HepG2 (cell line): ENCODE measurements around the gene C1orf116. TPM values are rescaled to one million over a fixed set of nuclear protein-coding genes. Genes with fewer than 3 reads are reported as not detected.

Source experiments
- CAMTA2 ChIP-seq: sonication (generic); formaldehyde crosslinking; IDR thresholded peaks from 2 replicates; pipeline ENCODE4 v1.4.0; 2020; ENCODE audit warnings: mild to moderate bottlenecking, missing genetic modification reagents, borderline replicate concordance
- E2F2 ChIP-seq: sonication (generic); formaldehyde crosslinking; IDR thresholded peaks from 2 replicates; pipeline ENCODE4 v1.4.0; 2020; ENCODE audit warnings: missing genetic modification reagents, borderline replicate concordance
- E2F5 ChIP-seq: sonication (generic); formaldehyde crosslinking; conservative IDR thresholded peaks from 2 replicates; pipeline ENCODE4 v1.4.0; 2020; ENCODE audit warnings: missing genetic modification reagents
- FOXC1 ChIP-seq: sonication (generic); formaldehyde crosslinking; IDR thresholded peaks from 2 replicates; pipeline ENCODE4 v1.8.0; 2022; ENCODE audit warnings: mild to moderate bottlenecking, missing genetic modification reagents, borderline replicate concordance
- HMGXB4 ChIP-seq, 2 experiments: sonication (generic) in 1 of 2; formaldehyde crosslinking in 1 of 2; IDR thresholded peaks; 2 replicates each; pipeline versions ENCODE4 v1.4.0 to v1.6.1; 2018 to 2020; ENCODE audit warnings: missing genetic modification reagents in 2 of 2, borderline replicate concordance in 1 of 2, low read depth in 1 of 2, mild to moderate bottlenecking in 1 of 2, missing biosample characterization in 1 of 2
- JUNB ChIP-seq: sonication (generic); formaldehyde crosslinking; IDR thresholded peaks from 2 replicates; pipeline ENCODE4 v1.8.0; 2022; ENCODE audit warnings: missing genetic modification reagents, mild to moderate bottlenecking, borderline replicate concordance
- KDM5A ChIP-seq: fragments of 200-600 bp; sonication (generic); IDR thresholded peaks from 2 replicates; pipeline ENCODE4 v1.7.0; 2018; ENCODE audit warnings: antibody characterized with exemption, mild to moderate bottlenecking, low read length, borderline replicate concordance
- MBD4 ChIP-seq: IDR thresholded peaks from 2 replicates; pipeline ENCODE4 v1.6.1; 2012; ENCODE audit warnings: low read length, inconsistent platforms, borderline replicate concordance
- POLR2G ChIP-seq: fragments of 200-400 bp; formaldehyde crosslinking; IDR thresholded peaks from 2 replicates; pipeline ENCODE4 v1.6.1; 2018; ENCODE audit warnings: mild to moderate bottlenecking, low read depth, low read length, moderate library complexity
- PRPF4 ChIP-seq: fragments of 200-400 bp; formaldehyde crosslinking; IDR thresholded peaks from 2 replicates; pipeline ENCODE4 v1.6.1; 2016; ENCODE audit warnings: low read length, low read depth; ENCODE audit not compliant: poor library complexity, severe bottlenecking
- TAF1 ChIP-seq: sonication (generic); formaldehyde crosslinking; IDR thresholded peaks from 2 replicates; pipeline ENCODE4 v1.4.0; 2020; ENCODE audit warnings: missing genetic modification reagents
- UBTF ChIP-seq: sonication (generic); formaldehyde crosslinking; IDR thresholded peaks from 2 replicates; pipeline ENCODE4 v1.4.0; 2020; ENCODE audit warnings: mild to moderate bottlenecking, missing genetic modification reagents
- ZBTB20 ChIP-seq: sonication (generic); formaldehyde crosslinking; IDR thresholded peaks from 2 replicates; pipeline ENCODE4 v1.8.1; 2023; ENCODE audit warnings: missing genetic modification reagents, low read depth, mild to moderate bottlenecking, borderline replicate concordance
- ZNF431 ChIP-seq: sonication (generic); formaldehyde crosslinking; IDR thresholded peaks from 2 replicates; pipeline ENCODE4 v1.9.0; 2022; ENCODE audit warnings: missing genetic modification reagents, low read depth, mild to moderate bottlenecking, borderline replicate concordance
- ZNF510 ChIP-seq: sonication (generic); formaldehyde crosslinking; IDR thresholded peaks from 2 replicates; pipeline ENCODE4 v1.4.0; 2020; ENCODE audit warnings: low read depth, mild to moderate bottlenecking, missing genetic modification reagents
- ZNF644 ChIP-seq: IDR thresholded peaks from 2 replicates; pipeline ENCODE4 v1.6.1; 2016; ENCODE audit warnings: low read depth
- ZNF691 ChIP-seq: sonication (generic); formaldehyde crosslinking; IDR thresholded peaks from 2 replicates; pipeline ENCODE4 v1.4.0; 2020; ENCODE audit warnings: missing genetic modification reagents, low read depth, mild to moderate bottlenecking, borderline replicate concordance
- ZNF709 ChIP-seq: sonication (generic); formaldehyde crosslinking; IDR thresholded peaks from 2 replicates; pipeline ENCODE4 v1.5.0; 2020; ENCODE audit warnings: mild to moderate bottlenecking, missing genetic modification reagents
- polyA plus RNA-seq, 8 experiments: library from polyadenylated mRNA; depleted of rRNA in 3 of 8; stranded (reverse) in 7 of 8; unstranded in 1 of 8; fragments of >200 nt; fragmentation: Illumina TruSeq in 4 of 8; extraction: Trizol in 4 of 8; gene quantifications; 2 replicates each; pipeline versions ENCODE4 v1.2.1 to v1.2.3, GENCODE V29; 2011 to 2016; ENCODE audit warnings: low read depth in 4 of 8, missing spikeins in 1 of 8, mixed read lengths in 1 of 8; ENCODE audit not compliant: insufficient read depth in 1 of 8
- total RNA-seq, 5 experiments: library from RNA; depleted of rRNA; stranded (reverse); fragments of >200 nt; fragmentation: Illumina TruSeq; extraction: Trizol; gene quantifications; 2 replicates each; pipeline ENCODE4 v1.2.3, GENCODE V29; 2016; ENCODE audit warnings: low read depth in 1 of 5

Gene C1orf116
- total and polyA plus RNA-seq, 2 of the 13 experiments (the other 11 are each of a cell fraction or from before 2014, with no cell fraction given): 0.51 to 0.95 TPM

GRCh38 chr1:207051191-207051943 lies 18.8 kb upstream of the C1orf116 start, which contains the start of gene YOD1 (continued):
- TF ChIP-seq POLR2G (peak; percentile 53; the same call in 1 of the 2 replicates), ZNF644 (0 out of 2 replicates have a peak, but pooled peaks have one; percentile 3), PRPF4 (no peak), FOXC1 (no peak), CAMTA2 (CRISPR knock-in tag) (no peak), ZNF691 (CRISPR knock-in tag) (no peak; the same call in 1 of the 2 replicates), ZNF510 (CRISPR knock-in tag) (no peak), MBD4 (no peak), ZBTB20 (CRISPR knock-in tag) (no peak), JUNB (CRISPR knock-in tag) (no peak), E2F5 (CRISPR knock-in tag) (no peak), ZNF431 (CRISPR knock-in tag) (0 out of 2 replicates have a peak, but pooled peaks have one; percentile 6), KDM5A (peak; percentile 85; the same call in 1 of the 2 replicates), E2F2 (CRISPR knock-in tag) (no peak), TAF1 (CRISPR knock-in tag) (peak; percentile 54; the same call in 1 of the 2 replicates), HMGXB4 (CRISPR knock-in tag; IDR thresholded peaks at IDR 0.05; ENCODE audit: borderline replicate concordance in 1 of 2, low read depth in 1 of 2) (no peak; a peak in 1 of 4 replicates), UBTF (CRISPR knock-in tag) (no peak), ZNF709 (no peak)
